Stomach (tissue), 9 donors: Measurements from ENCODE around the gene TSPAN15. TPM values are rescaled to one million over a fixed set of nuclear protein-coding genes. Genes with fewer than 3 reads are reported as not detected.

Experiments
- DNase-seq, 2 donors: peaks; one replicate each; pipeline versions ENCODE4 v3.0.0 to v3.0.0-alpha.2; 2013 to 2019
- H3K27ac ChIP-seq, 5 donors: fragments of 200-600 bp in 4 of 5; sonication (generic) in 4 of 5; one replicate each; pipeline ENCODE4 v1.5.1; 2013 to 2019; ENCODE audit warnings: mild to moderate bottlenecking in 1 of 5, moderate library complexity in 1 of 5
- H3K27me3 ChIP-seq, 3 donors: fragments of 200-600 bp; sonication (generic); one replicate each; pipeline ENCODE4 v1.5.1; 2017 to 2019; ENCODE audit warnings: mixed run types in 1 of 3
- H3K36me3 ChIP-seq, 4 donors: fragments of 200-600 bp; sonication (generic); 1 replicate in 3 of 4; 2 replicates in 1 of 4; pipeline ENCODE4 v1.5.1; 2016 to 2019
- H3K4me1 ChIP-seq, 4 donors: fragments of 200-600 bp; sonication (generic); one replicate each; pipeline ENCODE4 v1.5.1; 2016 to 2019
- H3K4me3 ChIP-seq, 4 donors: fragments of 200-600 bp; sonication (generic) in 3 of 4; one replicate each; pipeline ENCODE4 v1.5.1; 2016 to 2019; ENCODE audit warnings: mild to moderate bottlenecking in 1 of 4
- H3K9me3 ChIP-seq, 4 donors: fragments of 200-600 bp; sonication (generic); one replicate each; pipeline ENCODE4 v1.5.1; 2016 to 2019
- CTCF ChIP-seq, 7 experiments: fragments of 450-650 bp in 4 of 7; fragments of 200-600 bp in 3 of 7; sonication (generic) in 3 of 7; IDR thresholded peaks; one replicate each; pipeline ENCODE4 v1.5.1; 2016 to 2019; ENCODE audit warnings: antibody characterized with exemption in 7 of 7, control low read depth in 2 of 7, mild to moderate bottlenecking in 1 of 7
- EP300 ChIP-seq: sonication (generic); formaldehyde crosslinking; IDR thresholded peaks from one replicate; pipeline ENCODE4 v1.6.1; 2017; ENCODE audit warnings: antibody characterized with exemption
- POLR2A ChIP-seq, 4 donors: fragments of 450-650 bp; IDR thresholded peaks; one replicate each; pipeline ENCODE4 v1.6.1; 2016; ENCODE audit warnings: antibody characterized with exemption in 4 of 4, control low read depth in 2 of 4, mild to moderate bottlenecking in 1 of 4, moderate library complexity in 1 of 4
- POLR2AphosphoS5 ChIP-seq, 3 donors: sonication (generic); formaldehyde crosslinking; IDR thresholded peaks; one replicate each; pipeline ENCODE4 v1.6.1; 2016; ENCODE audit warnings: antibody characterized with exemption in 3 of 3
- WGBS, 5 donors: extraction: QIAGEN DNeasy Blood & Tissue Kit in 3 of 5; methylation state at CpG; one replicate each; pipeline versions ENCODE4 v1.1.5 to v1.1.7; 2013 to 2018; 5-methylcytosine and 5-hydroxymethylcytosine counted together
- intact Hi-C: fragments of 100-400 bp; cut with DNase I; formaldehyde crosslinking; loops from one replicate; pipeline ENCODE4 v1.15.1; 2023; ENCODE audit warnings: low total_unique reads
- polyA plus RNA-seq, 3 donors: library from polyadenylated mRNA; stranded (reverse); fragments of 200-250 nt; gene quantifications; one replicate each; pipeline ENCODE4 v1.2.3, GENCODE V29; 2013
- total RNA-seq, 5 donors: library from RNA; depleted of rRNA; stranded (reverse); fragments of >200 nt; gene quantifications; one replicate each; pipeline versions ENCODE4 v1.1.0 to v1.2.3, GENCODE V29; 2014 to 2016
- donor health status: healthy with polysubstance abuse.
- donor health status: Bipolar disorder and iron deficiency.
- donor health status: healthy.

Gene TSPAN15
- total and polyA plus RNA-seq, 8 donors: 23.5 to 153 (median 74.5) TPM

GRCh38 chr10:69452676-69453415 lies 1.6 kb downstream of the TSPAN15 start:
- no peak for DNase-seq
- H3K36me3 ChIP-seq: peaks cover 8 to 12% (median 9%) of the 10 kb centered on the region in 4 donors
- H3K4me1 ChIP-seq: peaks cover 74 to 99% (median 83%) of the 10 kb centered on the region in 4 donors
- TF ChIP-seq EP300 (no peak), POLR2AphosphoS5 (IDR thresholded peaks at IDR 0.05) (no peak), CTCF (IDR thresholded peaks at IDR 0.05) (no peak), POLR2A (IDR thresholded peaks at IDR 0.05) (no peak)
- H3K27me3 ChIP-seq: peaks cover 0 to 9% (median 0%) of the 10 kb centered on the region in 3 donors
- peak overlapping the region; percentile 53 to 94 (median 92) for H3K27ac ChIP-seq
- intact Hi-C loops: no loop called here
- H3K9me3 ChIP-seq: no peaks in the 10 kb centered on the region
- WGBS, 5 donors: 61 to 77% (median 73%) methylated on average over 4 to 6 of the region's 6 CpGs
- H3K4me3 ChIP-seq: peak overlapping the region; percentile 68 to 75 (median 70)

DNA sequence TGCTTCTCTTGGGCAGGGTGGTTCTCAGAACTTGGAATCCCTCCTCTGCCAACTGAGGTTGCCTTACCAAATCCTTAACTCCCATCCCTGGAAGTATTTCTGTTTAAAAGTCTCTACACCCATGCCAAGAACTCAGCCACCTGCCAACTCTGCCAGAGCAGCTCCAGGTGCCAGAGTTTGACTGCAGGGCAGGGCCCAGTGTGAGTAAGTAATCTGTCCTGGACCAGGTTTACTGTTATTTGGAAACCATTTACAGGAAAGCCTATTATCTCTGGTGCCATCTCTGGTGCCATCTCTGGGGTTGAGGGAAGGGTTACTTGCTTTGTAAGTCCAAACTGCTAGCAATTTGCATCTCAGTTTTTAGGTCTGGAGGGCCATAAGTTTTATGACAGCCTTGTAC lies 2.5 kb downstream of the TSPAN15 start:
- Histone ChIP-seq H3K4me3 (peak overlapping the region in 2 of 4 donors; percentile 68 to 70), H3K4me1 (peaks cover 75 to 99% (median 85%) of the 10 kb centered on the region in 4 donors), H3K27ac (peak overlapping the region; percentile 54 to 94 (median 92)), H3K27me3 (peaks cover 0 to 9% (median 0%) of the 10 kb centered on the region in 3 donors), H3K36me3 (peaks cover 8 to 12% (median 9%) of the 10 kb centered on the region in 4 donors), H3K9me3 (no peaks in the 10 kb centered on the region)
- intact Hi-C loops: no loop called here
- peak in 1 of 3 donors; percentile 9 for TF ChIP-seq POLR2AphosphoS5 (IDR thresholded peaks at IDR 0.05)
- no peak for TF ChIP-seq CTCF (IDR thresholded peaks at IDR 0.05)
- no peak for TF ChIP-seq POLR2A (IDR thresholded peaks at IDR 0.05)
- no peak for TF ChIP-seq EP300
- DNase-seq: peak in 1 of 2 donors; percentile 84

GRCh38 chr10:69455006-69455763 lies 3.9 kb downstream of the TSPAN15 start:
- H3K4me1 ChIP-seq: peaks cover 72 to 99% (median 86%) of the 10 kb centered on the region in 4 donors

More at GRCh38 chr10:69455006-69455763, 3.9 kb downstream of the TSPAN15 start:
- Histone ChIP-seq H3K36me3 (peaks cover 8 to 12% (median 9%) of the 10 kb centered on the region in 4 donors), H3K27me3 (peaks cover 0 to 9% (median 0%) of the 10 kb centered on the region in 3 donors), H3K9me3 (no peaks in the 10 kb centered on the region), H3K27ac (peak overlapping the region in 4 of 5 donors; percentile 31 to 94 (median 92)), H3K4me3 (no peak overlapping the region)
- no peak for DNase-seq
- intact Hi-C loops: no loop called here
- TF ChIP-seq EP300 (no peak), POLR2A (IDR thresholded peaks at IDR 0.05) (no peak), CTCF (IDR thresholded peaks at IDR 0.05) (no peak), POLR2AphosphoS5 (IDR thresholded peaks at IDR 0.05) (no peak)
- WGBS, 5 donors: 75 to 84% (median 79%) methylated on average over 10 of the region's 10 CpGs
